A673 (cell line): ENCODE measurements around the gene ABHD8.

Source experiments
- CTCF ChIP-seq: fragments of 300-800, 200-600 bp; sonication (generic); conservative IDR thresholded peaks from 2 replicates; pipeline ENCODE4 v1.5.1; 2017; ENCODE audit warnings: low read depth, mild to moderate bottlenecking, antibody characterized with exemption, low read length, moderate library complexity, mixed read lengths
- EZH2 ChIP-seq: fragments of 200-600 bp; sonication (generic); IDR thresholded peaks from 2 replicates; pipeline ENCODE4 v1.6.1; 2017; ENCODE audit warnings: borderline replicate concordance, low read depth, mild to moderate bottlenecking, mixed read lengths, antibody characterized with exemption, low read length; ENCODE audit not compliant: poor library complexity, severe bottlenecking

- no peak for TF ChIP-seq CTCF
- TF ChIP-seq EZH2, result no peak
Observed at GRCh38 chr19:17312189-17313113, 9.2 kb upstream of the ABHD8 start.
